AG04450 (cell line): ENCODE results near the gene KCNJ3. TPM values are rescaled to one million over a fixed set of nuclear protein-coding genes. Genes with fewer than 3 reads are reported as not detected.

Experiments used
- CTCF ChIA-PET: fragments of 300-600, 350-600 bp; formaldehyde crosslinking; extraction: SDS; loops from one replicate; lab custom pipeline; 2022; ENCODE audit warnings: antibody characterized with exemption, inconsistent platforms; lab: Charles Lee
- POLR2A ChIA-PET: fragments of 350-600 bp; formaldehyde crosslinking; extraction: SDS; loops from one replicate; lab custom pipeline; 2021; ENCODE audit warnings: antibody characterized with exemption, inconsistent platforms; lab: Yijun Ruan, JAX
- DNase-seq: peaks from one replicate; pipeline ENCODE4 v3.0.0-alpha.2; 2011; ENCODE audit warnings: low read depth, low spot score
- H3K27ac ChIP-seq: one replicate; pipeline ENCODE4 v1.5.1; 2012; ENCODE audit warnings: low read depth, low read length, control low read depth
- H3K27me3 ChIP-seq: one replicate; pipeline ENCODE4 v1.6.0; 2012; ENCODE audit warnings: low read length; ENCODE audit not compliant: control insufficient read depth, insufficient read depth
- H3K4me3 ChIP-seq: 2 replicates; pipeline ENCODE4 v1.5.1; 2011; ENCODE audit warnings: mild to moderate bottlenecking, low read depth, low read length, control low read depth
- H3K9me3 ChIP-seq: 2 replicates; pipeline ENCODE4 v1.5.1; 2012; ENCODE audit warnings: low read length; ENCODE audit not compliant: control insufficient read depth, insufficient read depth
- CTCF ChIP-seq: IDR thresholded peaks from 2 replicates; pipeline ENCODE4 v1.5.1; 2011; ENCODE audit warnings: low read depth, low read length, control low read depth, inconsistent platforms
- polyA plus RNA-seq: library from polyadenylated mRNA; depleted of rRNA; stranded (reverse); fragments of >200 nt; gene quantifications from 2 replicates; pipeline ENCODE4 v1.2.3, GENCODE V29; 2011

Gene KCNJ3
- polyA plus RNA-seq, 1 experiment, result not detected

GRCh38 chr2:154710078-154710477, 11.6 kb downstream of the KCNJ3 start:
- POLR2A ChIA-PET, result no interaction called here

GRCh38 chr2:154710685-154711084, 12.2 kb downstream of the KCNJ3 start:
- Histone ChIP-seq H3K27ac (no peak overlapping the region), H3K27me3 (no peaks in the 10 kb centered on the region), H3K9me3 (peaks cover 11% of the 10 kb centered on the region; the same call in 1 of the 2 replicates), H3K4me3 (no peak overlapping the region)
- ChIA-PET CTCF (no interaction called here), POLR2A (no interaction called here)
- no peak for DNase-seq
- TF ChIP-seq CTCF, result no peak

More at GRCh38 chr2:154710078-154710477, 11.6 kb downstream of the KCNJ3 start:
- Histone ChIP-seq H3K9me3 (peaks cover 11% of the 10 kb centered on the region; the same call in 1 of the 2 replicates), H3K27me3 (no peaks in the 10 kb centered on the region), H3K27ac (no peak overlapping the region), H3K4me3 (no peak overlapping the region)
- no peak for TF ChIP-seq CTCF
- CTCF ChIA-PET, result no interaction called here
- no peak for DNase-seq

- Histone ChIP-seq H3K27me3 (no peaks in the 10 kb centered on the region), H3K4me3 (no peak overlapping the region), H3K9me3 (peaks cover 15% of the 10 kb centered on the region), H3K27ac (no peak overlapping the region)
- DNase-seq, result no peak
- POLR2A ChIA-PET, result no interaction called here
- TF ChIP-seq CTCF, result no peak
- CTCF ChIA-PET, result no interaction called here
Observed at GRCh38 chr2:154713675-154714074, 15.2 kb downstream of the KCNJ3 start.

DNA sequence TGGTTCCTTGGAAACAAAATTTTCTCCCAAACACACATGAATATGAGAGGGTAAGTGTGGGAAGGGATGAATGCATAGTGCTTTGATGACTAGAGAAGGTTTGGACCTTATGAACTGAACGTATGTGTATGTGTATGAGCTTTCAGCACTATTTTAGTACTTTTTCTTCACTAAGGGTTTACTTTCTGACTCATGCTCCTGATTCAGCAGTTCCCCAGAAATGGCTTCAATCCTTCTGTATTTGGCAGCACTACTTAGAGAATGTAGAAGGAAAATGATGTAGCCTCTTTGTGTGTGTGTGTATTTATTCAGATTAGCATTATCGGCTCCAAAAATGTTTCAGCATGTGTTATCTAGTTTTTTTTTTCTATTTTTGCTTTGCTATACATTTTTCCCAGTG, 22.2 kb downstream of the KCNJ3 start:
- Histone ChIP-seq H3K4me3 (no peak overlapping the region), H3K27ac (no peak overlapping the region), H3K9me3 (peaks cover 7% of the 10 kb centered on the region), H3K27me3 (no peaks in the 10 kb centered on the region)
- DNase-seq, result no peak
- ChIA-PET POLR2A (no interaction called here), CTCF (no interaction called here)
- no peak for TF ChIP-seq CTCF

- ChIA-PET CTCF (no interaction called here), POLR2A (no interaction called here)
- Histone ChIP-seq H3K27me3 (no peaks in the 10 kb centered on the region), H3K27ac (no peak overlapping the region), H3K9me3 (peaks cover 4% of the 10 kb centered on the region; the same call in 1 of the 2 replicates), H3K4me3 (no peak overlapping the region)
- DNase-seq, result no peak
- TF ChIP-seq CTCF, result no peak
Observed at GRCh38 chr2:154724194-154724797, 25.8 kb downstream of the KCNJ3 start.
